ACHN (cell line): ENCODE measurements around the gene PDCD1.
"Not testable (repeated sequence)": the region's sequence is repeated elsewhere in the genome, so short reads cannot be mapped to it uniquely, and the experiment has no call there.

ENCODE experiments used
- DNase-seq: peaks from one replicate; pipeline ENCODE4 v3.0.0-alpha.2; 2015
- in situ Hi-C: cut with HindIII; loops from 2 replicates; pipeline ENCODE4 v1.10.0; 2017; ENCODE audit warnings: low sequenced_read_pairs, low pct_ligation_motif_present, low pct_unique_long_range_greater_than_20kb

PDCD1 gene

DNA sequence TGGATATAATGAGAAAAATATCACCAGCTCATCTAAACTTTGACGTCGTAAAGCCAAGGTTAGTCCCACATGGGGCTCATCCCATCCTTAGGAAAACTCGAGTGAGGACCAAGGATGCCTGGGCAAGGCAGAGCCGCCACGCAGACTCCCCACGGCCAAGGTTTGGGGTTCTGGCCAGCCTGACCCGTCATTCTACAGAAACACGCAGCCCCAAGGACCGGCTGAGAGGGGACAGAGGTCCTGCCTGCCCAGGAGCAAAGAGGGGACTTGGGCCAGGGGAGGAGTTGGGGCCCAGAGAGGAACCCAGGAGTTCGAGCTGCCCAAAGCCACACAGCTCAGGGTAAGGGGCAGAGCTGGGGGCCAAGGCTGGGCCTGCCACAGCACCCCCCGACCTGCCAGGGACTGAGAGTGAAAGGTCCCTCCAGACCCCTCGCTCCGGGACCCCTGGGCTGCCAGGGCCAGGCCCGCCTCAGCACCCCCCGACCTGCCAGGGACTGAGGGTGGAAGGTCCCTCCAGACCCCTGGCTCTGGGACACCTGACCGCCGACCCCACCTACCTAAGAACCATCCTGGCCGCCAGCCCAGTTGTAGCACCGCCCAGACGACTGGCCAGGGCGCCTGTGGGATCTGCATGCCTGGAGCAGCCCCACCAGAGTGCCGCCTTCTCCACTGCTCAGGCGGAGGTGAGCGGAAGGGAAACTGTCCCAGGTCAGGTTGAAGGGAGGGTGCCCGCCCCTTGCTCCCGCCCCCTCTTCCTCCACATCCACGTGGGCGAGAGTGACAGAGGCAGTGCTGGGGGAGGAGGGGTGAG, at the start of gene PDCD1:
Gene PDCD1 (minus strand): TSS at position 689 of the 811 bp plus-strand sequence. CDS start 56 bp downstream, at position 633.
- in situ Hi-C loops = no loop called here
- DNase-seq = no peak

DNA sequence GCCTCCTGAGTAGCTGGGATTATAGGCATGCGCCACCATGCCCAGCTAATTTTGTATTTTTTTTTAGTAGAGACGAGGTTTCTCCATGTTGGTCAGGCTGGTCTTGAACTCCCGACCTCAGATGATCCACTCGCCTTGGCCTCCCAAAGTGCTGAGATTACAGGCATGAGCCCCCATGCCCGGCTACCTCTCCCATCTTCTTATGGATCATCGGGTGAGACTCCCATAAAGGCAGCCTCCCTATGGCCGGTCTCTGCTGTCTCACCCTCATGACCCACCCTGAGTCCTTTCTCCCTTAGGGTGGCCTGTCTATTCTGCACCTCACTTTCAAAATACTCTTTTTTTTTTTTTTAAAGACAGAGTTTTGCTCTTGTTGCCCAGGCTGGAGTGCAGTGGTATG, 49.1 kb upstream of the PDCD1 start:
- in situ Hi-C loops, DNase-seq: not testable (repeated sequence)

DNA sequence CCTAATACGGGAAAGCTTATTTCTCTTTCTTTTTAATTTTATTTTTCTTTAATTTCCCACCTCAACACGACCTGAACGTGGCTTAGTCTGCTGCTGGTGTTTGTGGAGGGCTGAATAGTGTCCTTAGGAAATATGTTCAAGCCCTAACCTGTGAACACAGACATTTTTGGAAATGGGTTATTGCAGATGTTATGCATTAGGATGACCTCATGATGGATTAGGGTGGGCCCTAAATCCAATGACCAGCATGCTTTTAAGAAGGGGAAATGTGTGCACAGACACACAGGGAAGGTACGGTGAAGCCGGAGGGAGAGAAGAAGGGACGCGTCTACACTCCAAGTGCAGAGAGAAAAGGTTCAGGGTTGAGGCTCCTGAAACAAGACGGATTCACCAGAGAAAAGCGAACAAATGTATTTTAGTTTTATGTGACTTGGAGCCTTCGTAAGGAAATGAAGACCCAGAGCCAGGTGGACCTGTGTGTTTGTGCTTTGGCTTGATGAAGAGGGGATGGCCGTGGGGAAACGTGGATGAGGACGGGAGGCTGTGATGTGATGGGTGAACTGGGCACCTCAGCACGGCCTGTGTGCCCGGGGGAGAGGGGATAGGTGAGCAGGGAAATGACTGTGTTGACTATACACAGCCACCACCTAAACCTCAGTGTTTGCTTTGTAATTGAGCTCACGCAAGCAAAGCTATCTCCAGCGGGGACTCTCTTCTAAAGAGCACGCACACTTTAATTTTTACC, 48.3 kb upstream of the PDCD1 start:
- in situ Hi-C loops = no loop called here
- DNase-seq = no peak

DNA sequence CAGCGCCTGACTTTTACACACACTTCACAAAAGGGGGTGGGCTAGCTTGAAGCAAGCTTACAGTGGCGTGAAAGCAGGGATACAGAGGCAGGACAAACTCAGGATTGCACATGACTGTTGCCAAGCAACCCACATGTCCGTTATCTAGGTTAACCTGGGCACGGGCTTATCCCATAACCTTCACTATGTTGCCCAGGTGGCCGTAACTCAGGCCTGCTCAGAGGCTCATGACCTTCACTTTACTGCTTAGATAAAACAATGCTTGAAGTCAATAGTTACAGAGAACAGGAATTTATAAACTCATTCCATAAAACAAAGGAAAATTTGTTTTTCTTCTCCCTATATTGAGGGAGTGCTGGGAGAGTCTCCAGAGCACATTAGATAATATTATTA, 47.7 kb upstream of the PDCD1 start:
- in situ Hi-C loops, DNase-seq: not testable (repeated sequence)

DNA sequence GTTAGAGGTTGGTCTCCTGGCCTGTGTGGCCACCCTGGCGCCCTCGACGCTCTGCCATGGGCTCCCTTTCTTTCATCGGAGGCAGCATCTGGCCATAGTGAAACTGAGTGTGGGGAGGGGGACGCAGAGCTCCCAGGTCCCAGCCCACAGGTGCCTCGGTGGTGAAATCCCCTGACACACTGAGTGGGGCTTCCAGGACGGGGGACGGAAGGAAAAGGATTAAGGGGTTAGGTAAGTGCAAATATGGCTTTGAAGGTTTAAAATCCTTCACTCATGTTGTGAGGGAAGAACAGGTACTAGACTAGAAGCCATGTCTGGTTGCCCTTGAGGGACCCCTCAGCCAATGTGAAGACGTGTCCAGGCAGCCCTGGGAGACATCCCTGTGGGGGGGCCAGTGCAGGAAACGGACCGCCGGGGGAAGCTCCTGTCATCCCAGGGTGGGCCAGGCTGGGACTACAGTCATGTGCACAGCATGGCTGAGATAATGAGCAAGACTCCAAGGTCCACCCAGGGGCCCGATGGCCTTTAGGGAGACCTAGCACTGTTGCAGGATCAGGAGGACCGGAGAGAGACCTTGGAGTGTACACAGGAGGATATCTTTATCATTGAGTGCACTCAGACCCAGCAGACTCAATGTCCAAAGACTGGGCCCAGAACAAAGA, 47.2 kb upstream of the PDCD1 start:
- in situ Hi-C loops = no loop called here

DNA sequence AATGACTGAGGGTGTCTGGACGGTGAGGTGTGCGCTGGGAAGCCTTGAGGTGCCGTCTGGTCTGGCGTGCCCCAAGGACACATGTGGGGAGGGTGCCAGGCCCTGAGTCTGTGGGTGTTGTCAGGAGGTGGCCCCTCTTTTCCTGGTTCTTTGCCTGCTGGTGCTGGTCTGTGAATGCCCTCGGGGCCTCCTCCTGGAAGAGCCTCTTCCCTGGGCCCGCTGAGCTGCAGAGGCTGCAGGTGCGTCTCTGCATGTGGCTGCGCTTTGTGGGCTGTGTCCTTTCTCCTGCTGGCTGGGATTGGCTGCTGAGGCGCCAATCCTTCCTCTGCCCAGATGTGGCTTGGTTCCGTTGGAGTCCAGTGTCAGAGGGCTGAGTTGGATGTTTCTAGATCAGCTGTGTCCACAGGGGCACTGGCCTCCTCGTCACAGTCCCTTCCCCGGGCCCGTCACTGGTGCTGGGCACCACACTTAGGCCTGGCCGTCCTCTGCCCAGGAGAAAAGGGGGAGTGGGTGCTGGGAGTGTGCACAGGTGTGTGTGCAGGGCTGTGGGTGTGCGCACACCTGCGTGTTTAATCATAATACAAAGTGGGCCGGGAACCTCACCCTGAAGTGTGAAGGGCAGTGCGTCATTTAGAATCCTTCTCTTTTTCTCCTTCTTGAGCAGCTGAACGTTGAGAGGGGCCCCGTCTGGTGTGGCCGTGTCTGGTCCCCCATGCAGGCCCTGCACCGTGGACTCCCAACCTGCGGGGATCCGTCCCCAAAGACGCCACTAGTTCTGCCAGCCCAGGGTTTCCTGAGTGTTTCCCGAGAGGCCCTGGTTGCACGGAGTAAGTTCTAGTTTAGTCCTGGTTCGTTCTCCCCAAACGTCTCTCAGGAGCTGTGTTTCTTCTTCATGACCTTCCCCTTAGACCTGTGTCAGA, 46.4 kb upstream of the PDCD1 start:
- no peak for DNase-seq
- in situ Hi-C loops = no loop called here

More for the DNA sequence above, 47.2 kb upstream of the PDCD1 start:
- DNase-seq = no peak

DNA sequence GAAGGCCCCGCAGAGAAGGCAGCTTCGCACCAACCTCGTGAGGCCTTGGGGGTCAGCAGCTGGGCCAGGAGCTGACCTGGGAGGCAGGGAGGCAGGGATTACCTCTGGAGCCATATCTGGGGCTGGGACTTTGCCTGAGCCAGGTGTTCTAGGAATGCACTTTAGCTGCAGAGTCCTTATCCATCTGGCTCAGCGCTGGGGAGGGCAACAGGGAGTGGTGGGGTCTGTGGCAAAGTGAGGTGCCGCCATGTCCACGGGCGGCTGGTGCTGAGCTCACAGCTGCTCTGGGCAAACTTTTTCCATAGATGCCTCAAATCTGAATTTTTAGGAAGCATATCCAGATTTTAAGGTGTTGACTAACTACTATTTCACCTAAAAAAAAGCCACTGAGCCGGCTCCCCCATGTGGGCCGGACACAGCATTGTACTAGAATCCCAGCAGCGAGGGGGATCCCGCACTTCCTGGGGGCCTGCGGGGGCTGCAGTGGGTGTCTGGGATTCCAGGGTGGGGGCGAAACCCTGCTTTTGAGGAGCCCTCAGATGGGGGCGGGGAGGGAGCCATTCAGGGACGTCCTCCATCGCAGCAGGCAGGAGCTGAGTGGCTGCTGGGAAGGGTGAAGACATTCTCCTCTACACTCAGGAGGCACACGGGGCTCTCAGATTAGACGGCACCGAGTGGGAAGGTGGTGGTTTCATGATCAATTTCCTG, 45.5 kb upstream of the PDCD1 start:
- in situ Hi-C loops = no loop called here
- no peak for DNase-seq

DNA sequence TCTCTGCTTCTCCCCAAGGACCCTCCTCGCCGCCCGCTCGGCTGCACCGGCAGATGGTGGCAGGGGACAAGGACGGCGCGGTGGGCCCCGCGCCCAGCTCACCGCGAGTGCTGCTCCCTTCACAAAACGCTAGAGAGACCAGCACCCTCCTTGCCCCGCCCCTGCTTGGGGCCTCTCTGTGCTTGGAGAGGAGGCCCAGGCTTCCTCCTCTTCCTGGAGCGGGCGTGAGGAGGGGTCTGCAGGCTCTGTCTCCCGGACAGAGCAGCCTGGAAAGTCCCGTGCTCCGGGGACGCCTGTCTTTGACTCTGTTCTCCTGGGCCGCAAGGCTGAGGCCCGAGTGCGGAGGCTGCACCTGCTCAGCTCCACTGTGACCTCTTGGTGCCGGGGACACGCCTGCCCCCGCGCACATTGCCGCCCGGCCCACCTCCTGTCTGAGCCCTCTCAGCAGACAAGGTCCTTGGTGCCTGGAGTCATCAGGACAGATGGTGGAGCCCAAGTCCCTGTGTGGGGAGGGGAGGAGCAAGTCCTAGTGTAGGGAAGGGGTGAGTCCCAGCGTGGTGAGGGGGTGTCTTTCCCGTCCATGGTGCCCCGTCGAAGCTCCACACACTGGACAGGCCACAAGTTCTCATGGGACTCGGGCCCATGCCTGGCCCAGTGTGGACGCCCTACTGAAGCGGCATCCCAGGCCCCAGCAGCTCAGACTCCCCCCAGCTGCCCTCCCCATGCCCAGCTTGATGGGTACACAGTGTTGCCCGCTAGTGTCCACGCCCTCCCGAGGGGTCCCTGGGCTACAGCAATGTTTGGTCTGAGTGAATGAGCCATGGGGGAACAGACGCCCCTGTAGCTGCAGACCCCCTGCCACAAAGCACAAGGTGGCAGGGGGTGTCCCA, 44.7 kb upstream of the PDCD1 start:
- DNase-seq = no peak
- in situ Hi-C loops = no loop called here

DNA sequence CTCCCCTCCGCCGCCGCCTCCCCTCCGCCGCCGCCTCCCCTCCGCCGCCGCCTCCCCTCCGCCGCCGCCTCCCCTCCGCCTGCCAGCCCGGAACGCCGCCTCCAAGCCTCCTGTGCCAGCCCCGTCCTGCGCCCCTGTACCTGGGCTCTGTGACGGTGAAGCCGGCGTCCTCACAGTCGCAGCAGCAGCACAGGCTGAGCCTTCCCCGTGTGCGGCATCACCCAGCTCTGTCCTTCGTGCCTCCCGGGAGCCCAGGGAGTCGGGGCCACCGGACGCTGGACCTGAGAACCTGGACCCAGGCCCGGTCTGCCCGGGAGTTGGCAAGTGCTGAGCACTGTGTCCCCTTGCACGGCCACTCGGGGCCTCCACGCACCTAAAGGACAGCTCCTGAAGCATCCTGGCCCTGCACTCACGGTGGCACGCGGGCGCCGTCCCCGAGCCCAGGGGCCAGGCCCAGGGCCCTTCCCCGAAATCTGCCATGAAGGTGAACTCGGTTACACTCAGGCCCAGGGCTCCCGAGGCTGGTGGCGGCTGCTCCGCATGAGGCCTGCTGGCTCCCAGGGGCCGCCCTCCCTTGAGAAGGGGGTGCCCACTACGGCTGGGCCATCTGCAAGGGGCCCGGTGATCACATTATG, 43.8 kb upstream of the PDCD1 start:
- DNase-seq = no peak
- in situ Hi-C loops = no loop called here

DNA sequence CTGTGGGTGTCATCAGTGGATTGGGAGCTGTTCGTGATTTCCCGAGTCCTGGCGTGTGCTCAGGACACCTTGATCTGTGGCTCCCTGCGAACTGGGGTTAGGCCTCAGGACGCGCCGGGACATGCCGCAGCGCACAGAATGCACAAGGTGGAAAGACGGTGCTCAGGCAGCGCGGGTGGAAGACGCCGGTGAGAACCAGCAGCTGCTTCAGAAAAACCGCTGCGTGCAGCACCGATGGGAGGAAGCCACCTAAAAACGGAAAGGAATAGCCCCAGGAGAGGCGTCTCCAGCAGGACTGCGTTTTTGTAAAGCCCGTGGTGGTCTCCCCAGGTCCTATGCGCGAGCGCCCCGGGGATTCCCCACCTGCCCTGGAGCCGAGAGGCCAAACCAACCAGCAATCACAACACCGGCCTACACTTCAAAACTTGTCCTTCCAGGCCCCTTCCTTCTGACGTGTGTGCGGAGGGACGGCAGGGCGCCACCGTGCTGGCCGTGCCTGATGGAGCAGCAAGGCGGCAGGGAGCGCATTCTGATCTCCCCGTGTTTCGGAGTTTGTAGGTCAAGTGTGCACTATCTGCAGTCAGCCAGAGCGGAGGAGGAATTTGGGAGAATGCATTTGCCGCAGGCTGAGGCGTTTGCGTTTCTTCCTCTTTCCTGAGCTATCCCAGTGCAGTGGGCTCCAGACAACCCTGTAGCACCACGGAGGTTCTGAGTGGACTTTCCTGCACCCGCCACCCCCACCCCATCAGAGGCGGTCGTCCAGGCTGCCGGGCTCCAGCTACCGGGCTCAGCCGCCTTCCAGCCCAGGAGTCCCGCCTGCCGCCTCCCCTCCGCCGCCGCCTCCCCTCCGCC, 43.0 kb upstream of the PDCD1 start:
- in situ Hi-C loops = no loop called here

DNA sequence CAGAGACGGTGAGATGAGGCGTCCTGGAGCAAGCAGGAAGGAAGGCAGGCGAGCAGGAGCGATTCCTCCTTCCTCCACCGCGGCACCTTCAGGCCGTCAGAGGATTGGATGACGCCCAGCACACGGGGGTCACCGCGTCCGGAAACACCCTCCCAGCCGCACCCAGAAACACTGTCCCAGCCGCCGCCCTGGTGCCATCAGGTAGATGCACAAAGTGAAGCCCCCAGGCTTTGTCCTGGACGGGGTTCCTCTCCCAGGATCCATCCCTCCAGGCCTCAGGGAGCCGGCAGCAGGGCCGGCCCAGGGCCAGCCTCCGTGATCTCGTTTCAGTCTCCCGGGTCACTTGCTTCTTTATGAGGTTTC, 42.3 kb upstream of the PDCD1 start:
- in situ Hi-C loops = no loop called here
- no peak for DNase-seq

More for the DNA sequence above, 43.0 kb upstream of the PDCD1 start:
- DNase-seq = no peak

DNA sequence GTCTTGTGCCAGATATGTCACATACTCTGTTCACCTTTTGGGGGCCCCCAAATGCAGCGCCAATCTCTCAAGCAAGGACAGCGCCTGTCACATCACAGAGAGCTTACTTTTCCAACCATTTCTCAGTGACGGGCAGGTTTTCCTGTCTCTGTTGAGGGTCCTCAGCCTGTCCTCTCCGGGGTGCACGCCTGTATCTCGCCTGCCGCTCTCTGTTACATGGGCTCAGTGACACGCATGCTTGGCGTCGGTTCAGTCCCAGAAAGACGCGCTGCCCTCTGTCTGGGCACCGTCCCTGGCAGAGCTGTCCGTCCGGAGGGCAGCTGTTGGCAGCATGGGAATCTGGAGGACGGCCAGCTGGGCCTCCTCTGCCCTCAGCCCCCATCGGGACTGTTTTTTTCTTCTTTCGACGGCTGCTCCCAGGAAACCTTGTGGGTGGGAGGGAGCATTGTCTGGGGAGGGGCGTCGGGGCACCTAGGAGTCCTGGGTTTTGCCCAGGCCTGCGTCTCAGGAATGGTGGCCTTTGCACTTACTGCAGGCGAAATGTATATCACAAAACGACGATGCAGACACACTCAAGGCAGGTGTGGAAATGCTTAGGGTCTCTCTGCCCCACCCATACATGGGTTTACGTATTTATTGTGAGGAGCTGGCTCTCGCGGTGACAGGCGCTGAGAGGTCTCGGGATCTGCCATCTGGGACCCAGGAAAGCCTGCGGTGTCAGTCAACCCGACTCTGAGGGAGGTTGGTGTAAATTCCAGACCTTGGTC, 41.7 kb upstream of the PDCD1 start:
- no peak for DNase-seq
- in situ Hi-C loops = no loop called here

DNA sequence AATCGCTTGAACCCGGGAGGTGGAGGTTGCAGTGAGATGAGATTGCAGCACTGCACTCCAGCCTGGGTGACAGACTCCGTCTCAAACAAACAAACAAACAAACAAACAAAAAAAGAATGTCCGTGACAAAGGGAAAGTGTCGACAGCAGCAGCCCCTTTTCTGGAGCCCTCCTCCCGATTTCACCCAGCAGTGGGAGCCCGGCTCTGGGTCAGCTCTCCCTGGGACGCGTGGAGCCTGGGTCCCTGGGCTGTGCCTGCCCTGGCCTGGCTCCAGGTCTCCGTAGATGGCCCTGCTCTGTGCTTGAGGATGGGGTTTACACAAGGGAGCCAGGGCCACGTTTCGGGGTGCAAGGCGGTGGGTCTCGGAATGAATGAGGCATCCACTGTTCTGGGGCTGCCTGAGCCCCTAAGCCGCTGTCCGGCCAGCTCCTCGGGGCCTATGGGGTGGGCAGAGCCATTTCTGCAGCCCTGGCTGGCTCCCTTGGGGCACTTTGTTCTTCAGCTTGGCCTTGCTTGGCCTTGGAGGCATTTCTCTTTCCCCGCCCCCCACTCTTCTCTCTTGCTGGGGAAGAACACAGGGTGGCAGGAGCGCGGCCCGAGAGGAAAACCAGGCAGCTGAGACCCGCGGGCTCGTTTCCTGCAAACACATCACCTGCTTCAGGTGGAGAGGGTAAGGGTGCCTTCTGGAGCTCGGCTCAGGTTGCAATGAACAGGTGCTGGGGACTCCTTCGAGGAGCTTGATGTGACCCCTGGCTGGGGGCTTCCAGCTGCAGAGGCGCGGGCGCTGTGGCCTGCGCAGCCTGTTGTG, 40.0 kb upstream of the PDCD1 start:
- no peak for DNase-seq
- in situ Hi-C loops = no loop called here

DNA sequence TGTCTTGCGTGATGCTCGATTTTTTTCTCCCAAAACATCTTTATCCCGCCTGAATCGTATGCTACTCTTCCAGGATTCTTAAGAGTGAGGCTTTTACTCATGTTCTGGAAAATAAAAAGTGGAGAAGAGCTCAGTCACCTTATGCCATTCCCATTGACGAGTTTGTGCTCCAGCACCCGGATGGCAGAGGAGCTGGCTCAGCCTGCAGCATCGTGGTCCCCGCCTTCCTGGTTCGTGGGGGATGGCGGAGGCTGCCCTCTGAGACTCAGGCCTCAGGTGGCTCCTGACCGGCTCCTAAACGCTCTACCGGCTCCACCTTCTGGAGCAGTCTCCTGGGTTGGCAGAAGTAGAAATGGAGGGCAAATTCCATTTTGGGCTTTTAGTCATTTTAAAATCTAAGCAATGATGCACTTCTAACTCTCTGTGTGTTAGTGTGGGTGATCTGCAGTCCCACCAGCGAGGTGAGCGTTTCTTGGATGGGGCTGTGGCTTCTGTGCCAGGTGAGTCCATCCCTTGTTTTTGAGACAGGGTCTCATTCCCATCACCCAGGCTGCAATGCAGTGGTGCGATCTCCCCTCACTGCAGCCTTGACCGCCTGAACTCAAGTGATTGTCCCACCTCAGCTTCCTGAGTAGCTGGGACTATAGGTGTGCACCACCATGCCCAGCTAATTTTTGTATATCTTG, 38.7 kb upstream of the PDCD1 start:
- DNase-seq = no peak
- in situ Hi-C loops = no loop called here
